Activated CD8-positive, alpha-beta T cell treated with anti-CD3 and anti-CD28 coated beads, Interleukin-2, amount 10 ng/mL, durations not matched to agents 7 days and 5 days (primary cell): ENCODE measurements around the gene NIPSNAP2. TPM values are rescaled to one million over a fixed set of nuclear protein-coding genes. Genes with fewer than 3 reads are reported as not detected.
"Not testable (repeated sequence)": the region's sequence is repeated elsewhere in the genome, so short reads cannot be mapped to it uniquely, and the experiment has no call there.

Source experiments
- ATAC-seq: fragments of 150-1000 bp; cut with Tn5 transposase; one replicate; pipeline ENCODE4 v1.10.0; 2021; ENCODE audit warnings: moderate library complexity
- CTCF ChIA-PET: fragments of 350-600 bp; sonication (Branson Sonifier 250); formaldehyde crosslinking; loops from one replicate; lab custom pipeline; 2021; ENCODE audit warnings: antibody characterized with exemption; lab: Charles Lee
- POLR2A ChIA-PET: fragments of 350-600 bp; sonication (Branson Sonifier 250); formaldehyde crosslinking; loops from one replicate; lab custom pipeline; 2021; ENCODE audit warnings: antibody characterized with exemption; lab: Charles Lee
- DNase-seq: peaks from one replicate; pipeline ENCODE4 v3.0.0-alpha.2; 2020
- H3K27ac Mint-ChIP-seq: one replicate; pipeline ENCODE4 v1.8.0; 2021; ENCODE audit warnings: mild to moderate bottlenecking, mixed read lengths
- H3K27me3 Mint-ChIP-seq: one replicate; pipeline ENCODE4 v1.8.0; 2021; ENCODE audit warnings: low read depth, mixed read lengths
- H3K36me3 Mint-ChIP-seq: one replicate; pipeline ENCODE4 v1.8.0; 2021; ENCODE audit warnings: low read depth, mixed read lengths
- H3K4me1 Mint-ChIP-seq: one replicate; pipeline ENCODE4 v1.8.0; 2021; ENCODE audit warnings: low read depth, mixed read lengths
- H3K4me3 Mint-ChIP-seq: one replicate; pipeline ENCODE4 v1.8.0; 2021; ENCODE audit warnings: mild to moderate bottlenecking, mixed read lengths
- H3K9me3 Mint-ChIP-seq: one replicate; pipeline ENCODE4 v1.8.0; 2022; ENCODE audit warnings: mixed read lengths; ENCODE audit not compliant: insufficient read depth
- total RNA-seq, 2 experiments: library from RNA; stranded (reverse); gene quantifications; one replicate each; pipeline ENCODE4 v1.2.3, GENCODE V29; 2021

NIPSNAP2 gene
- 10 to 100 TPM; 35.0 to 37.2 TPM for total RNA-seq

DNA sequence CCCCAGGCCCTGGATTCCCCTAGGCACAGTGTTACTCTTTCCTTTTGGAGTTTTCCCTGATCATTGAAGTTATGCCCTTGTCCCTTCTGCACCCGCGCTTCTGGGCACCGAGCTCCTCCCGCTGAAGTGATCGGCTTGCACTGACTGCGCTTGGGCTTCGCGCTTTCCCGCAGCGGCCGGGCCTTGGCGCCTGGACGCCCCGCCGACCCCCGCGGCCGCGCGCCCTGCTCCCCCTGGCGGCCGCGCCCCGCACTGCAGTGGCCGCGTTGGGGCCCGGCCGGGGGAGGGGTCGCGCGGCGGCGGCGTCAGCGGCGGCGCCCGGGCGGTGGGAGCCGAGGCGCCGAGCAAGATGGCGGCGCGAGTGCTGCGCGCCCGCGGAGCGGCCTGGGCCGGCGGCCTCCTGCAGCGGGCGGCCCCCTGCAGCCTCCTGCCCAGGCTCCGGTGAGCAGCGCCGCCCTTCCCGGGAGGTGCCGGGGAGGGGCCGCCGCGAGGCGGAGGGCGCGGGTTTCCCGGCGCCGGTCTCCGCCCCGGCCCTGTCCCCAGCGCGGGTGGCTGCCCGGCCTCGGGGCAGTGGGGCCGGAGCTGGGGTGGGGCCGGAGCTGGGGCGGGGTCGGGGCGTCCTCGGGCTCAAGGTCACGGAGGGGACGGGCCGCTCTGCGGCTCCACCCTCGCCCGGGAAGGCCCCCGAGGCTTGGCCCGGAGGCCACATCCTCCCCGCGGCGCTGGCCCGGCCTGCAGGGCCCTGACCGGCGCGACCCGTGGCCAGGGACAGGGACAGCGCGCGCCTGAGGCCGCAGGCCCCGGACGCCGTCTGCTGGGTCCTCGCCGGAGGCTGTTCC, at the start of gene NIPSNAP2:
Gene NIPSNAP2, plus strand, starts transcription at position 325 of the 839 bp plus-strand sequence. Its CDS starts 25 bp downstream, at position 350.
- H3K27me3 Mint-ChIP-seq: no peaks in the 10 kb centered on the region
- POLR2A ChIA-PET: interaction anchor here (0.6 to 1.5 kb wide), 8 partner anchors 9 to 598 kb away, joined by 3 to 5 read pairs (median 3); partner anchors contain the start of gene CHCHD2
- peak; percentile 59 for DNase-seq
- H3K9me3 Mint-ChIP-seq: no peaks in the 10 kb centered on the region
- H3K4me1 Mint-ChIP-seq: peaks cover 23% of the 10 kb centered on the region
- peak; percentile 86 for ATAC-seq
- CTCF ChIA-PET: interaction anchor here (0.6 to 1.4 kb wide), 14 partner anchors 8 to 323 kb away, joined by 3 to 9 read pairs (median 3); partner anchors contain the start of gene SUMF2
- peak within 1 kb of the TSS; percentile 82 for H3K4me3 Mint-ChIP-seq
- peak within 1 kb of the TSS; percentile 93 for H3K27ac Mint-ChIP-seq
- peaks cover 9% of the 10 kb centered on the region for H3K36me3 Mint-ChIP-seq

DNA sequence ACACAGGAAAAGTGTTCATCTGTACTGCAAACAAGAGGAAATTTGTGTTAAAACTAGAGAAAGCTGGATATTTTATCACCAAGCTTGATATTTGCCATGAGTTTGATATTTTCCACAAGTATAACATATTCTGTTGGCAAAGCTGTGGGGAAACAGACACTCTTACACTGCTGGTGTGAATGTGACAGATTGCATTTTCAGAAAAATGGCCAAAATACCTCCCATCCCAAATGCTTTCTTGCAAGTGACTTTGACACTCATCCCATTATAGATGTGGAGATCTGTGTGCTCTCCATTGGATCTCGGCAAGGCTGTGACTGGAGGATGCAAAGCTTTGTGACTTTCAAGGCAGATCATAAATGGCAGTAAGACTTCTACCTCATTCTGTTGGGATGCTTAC, 46.6 kb upstream of the NIPSNAP2 start:
- H3K9me3 Mint-ChIP-seq: no peaks in the 10 kb centered on the region
- POLR2A ChIA-PET: no interaction called here
- ATAC-seq (no peak), DNase-seq (no peak)
- H3K36me3 Mint-ChIP-seq: peaks cover 10% of the 10 kb centered on the region
- no peaks in the 10 kb centered on the region for H3K27me3 Mint-ChIP-seq
- no peak overlapping the region for H3K27ac Mint-ChIP-seq
- CTCF ChIA-PET: no interaction called here
- H3K4me3 Mint-ChIP-seq: no peak overlapping the region
- peaks cover under 1% of the 10 kb centered on the region for H3K4me1 Mint-ChIP-seq

DNA sequence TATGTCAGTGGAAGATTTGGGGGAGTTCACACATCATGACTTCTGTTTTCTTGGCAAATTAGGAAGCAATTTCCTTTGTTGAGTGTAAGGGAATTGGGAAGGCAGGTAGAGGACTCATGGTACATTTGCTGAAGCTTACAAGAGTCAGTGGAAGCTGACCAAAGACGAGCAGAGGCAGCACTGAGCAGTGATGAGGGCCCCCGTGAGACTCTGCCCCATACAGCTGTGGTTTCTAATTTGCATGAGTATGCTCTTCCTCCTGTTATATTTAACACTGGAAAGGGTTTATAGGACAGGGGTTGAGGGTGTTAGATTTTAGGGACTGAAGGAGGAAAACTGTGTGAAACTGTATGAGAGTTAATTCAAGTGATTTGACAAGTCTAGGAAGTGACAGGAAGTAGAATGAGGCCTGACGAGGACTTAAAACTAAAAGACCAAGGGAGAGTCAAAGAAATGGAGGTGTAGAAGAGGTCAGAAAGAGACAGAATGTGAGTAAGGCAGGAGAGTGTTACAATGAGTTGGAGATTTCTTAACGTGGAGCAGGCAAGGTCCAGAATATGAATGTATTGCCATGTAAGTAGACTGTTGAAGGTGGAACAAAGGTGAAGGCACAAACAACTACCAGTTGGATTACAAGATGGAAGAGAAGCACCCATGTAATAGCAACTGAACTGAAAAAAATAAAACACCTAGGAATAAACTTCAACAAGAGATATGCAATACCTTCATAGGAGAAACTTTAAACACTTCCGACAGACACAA, 36.2 kb upstream of the NIPSNAP2 start:
- Mint-ChIP-seq H3K27me3 (no peaks in the 10 kb centered on the region), H3K4me1 (no peaks in the 10 kb centered on the region), H3K27ac (no peak overlapping the region), H3K9me3 (peaks cover 6% of the 10 kb centered on the region), H3K36me3 (peaks cover 9% of the 10 kb centered on the region), H3K4me3 (no peak overlapping the region)
- DNase-seq (no peak), ATAC-seq (no peak)
- CTCF ChIA-PET: no interaction called here
- POLR2A ChIA-PET: no interaction called here

DNA sequence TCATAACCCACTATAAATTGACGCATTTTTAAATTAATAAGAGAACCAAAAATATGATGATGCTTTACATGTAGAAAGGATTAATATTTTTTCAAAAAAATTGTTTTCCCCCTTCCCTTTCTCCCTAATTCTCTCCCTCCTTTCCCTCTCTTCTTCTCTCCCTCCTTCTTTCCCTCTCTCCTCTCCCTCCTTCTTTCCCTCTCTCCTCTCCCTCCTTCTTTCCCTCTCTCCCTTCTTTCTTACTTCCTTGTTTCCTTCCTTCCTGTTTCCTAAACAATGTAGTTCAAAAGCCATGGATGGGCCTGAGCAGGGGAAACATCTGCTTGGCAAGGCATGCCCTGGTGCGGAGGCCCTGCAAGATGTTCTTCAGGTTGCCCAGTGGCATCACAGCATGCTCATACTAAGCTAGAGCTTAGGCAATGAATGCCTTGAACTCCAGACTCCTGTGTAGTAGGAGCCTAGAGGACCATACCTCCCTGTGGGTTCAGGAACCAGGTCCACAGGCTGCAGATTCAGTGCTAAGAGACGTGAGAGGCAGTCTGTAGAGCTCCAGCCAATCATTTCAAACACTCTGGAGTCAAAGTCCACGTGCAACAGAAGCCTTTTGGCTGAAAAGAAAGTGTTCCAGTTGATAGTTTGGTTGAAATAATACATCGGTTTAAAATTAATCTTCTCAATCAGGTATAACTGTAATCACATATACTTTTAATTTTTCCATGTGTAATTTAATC, 32.8 kb upstream of the NIPSNAP2 start:
- no peaks in the 10 kb centered on the region for H3K4me1 Mint-ChIP-seq
- ATAC-seq (no peak), DNase-seq (no peak)
- H3K27me3 Mint-ChIP-seq: no peaks in the 10 kb centered on the region
- POLR2A ChIA-PET: no interaction called here
- no peak overlapping the region for H3K27ac Mint-ChIP-seq
- CTCF ChIA-PET: no interaction called here
- H3K9me3 Mint-ChIP-seq: peaks cover 13% of the 10 kb centered on the region
- no peak overlapping the region for H3K4me3 Mint-ChIP-seq
- H3K36me3 Mint-ChIP-seq: peaks cover 5% of the 10 kb centered on the region

DNA sequence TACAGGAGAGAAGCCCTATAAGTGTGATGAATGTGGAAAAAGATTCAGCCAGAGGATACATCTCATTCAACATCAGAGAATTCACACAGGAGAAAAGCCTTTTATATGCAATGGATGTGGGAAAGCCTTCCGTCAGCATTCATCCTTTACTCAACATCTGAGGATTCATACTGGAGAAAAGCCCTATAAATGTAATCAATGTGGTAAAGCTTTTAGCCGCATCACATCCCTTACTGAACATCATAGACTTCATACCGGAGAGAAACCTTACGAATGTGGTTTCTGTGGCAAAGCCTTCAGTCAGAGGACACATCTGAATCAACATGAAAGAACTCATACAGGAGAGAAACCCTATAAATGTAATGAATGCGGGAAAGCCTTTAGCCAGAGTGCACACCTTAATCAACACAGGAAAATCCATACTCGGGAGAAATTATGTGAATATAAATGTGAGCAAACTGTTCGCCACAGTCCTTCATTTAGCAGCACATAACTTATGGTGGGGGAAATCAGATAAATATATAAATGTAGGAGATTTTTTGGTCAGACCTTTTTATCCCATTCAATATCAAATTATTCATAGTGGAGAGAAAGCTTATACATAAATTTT, 24.8 kb upstream of the NIPSNAP2 start:
- Mint-ChIP-seq H3K27me3 (no peaks in the 10 kb centered on the region), H3K9me3 (peaks cover 51% of the 10 kb centered on the region), H3K4me1 (no peaks in the 10 kb centered on the region), H3K4me3 (no peak overlapping the region), H3K36me3 (peaks cover 18% of the 10 kb centered on the region), H3K27ac (no peak overlapping the region)
- ATAC-seq (no peak), DNase-seq (no peak)
- ChIA-PET POLR2A (no interaction called here), CTCF (no interaction called here)

DNA sequence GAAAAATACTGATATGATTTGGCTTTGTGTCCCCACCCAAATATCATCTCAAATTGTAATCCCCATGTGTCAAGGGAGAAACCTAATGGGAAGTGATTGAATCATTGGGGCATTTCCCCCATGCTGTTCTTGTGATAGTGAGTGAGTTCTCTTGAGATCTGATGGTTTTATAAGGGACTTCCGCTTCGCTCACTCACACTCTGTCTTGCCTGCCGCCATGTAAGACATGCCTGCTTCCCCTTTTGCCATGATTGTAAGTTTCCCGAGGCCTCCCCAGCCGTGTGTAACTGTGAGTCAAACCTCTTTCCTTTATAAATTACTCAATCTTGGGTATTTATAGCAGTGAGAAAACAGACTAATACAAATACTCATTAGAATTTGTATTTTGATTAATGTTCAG, 17.8 kb upstream of the NIPSNAP2 start:
- Mint-ChIP-seq H3K36me3 (peaks cover 4% of the 10 kb centered on the region), H3K27ac (no peak overlapping the region), H3K4me1 (peaks cover 2% of the 10 kb centered on the region), H3K27me3 (no peaks in the 10 kb centered on the region), H3K4me3 (no peak overlapping the region), H3K9me3 (peaks cover 21% of the 10 kb centered on the region)
- CTCF ChIA-PET: no interaction called here
- ATAC-seq: no peak
- POLR2A ChIA-PET: no interaction called here
- no peak for DNase-seq

DNA sequence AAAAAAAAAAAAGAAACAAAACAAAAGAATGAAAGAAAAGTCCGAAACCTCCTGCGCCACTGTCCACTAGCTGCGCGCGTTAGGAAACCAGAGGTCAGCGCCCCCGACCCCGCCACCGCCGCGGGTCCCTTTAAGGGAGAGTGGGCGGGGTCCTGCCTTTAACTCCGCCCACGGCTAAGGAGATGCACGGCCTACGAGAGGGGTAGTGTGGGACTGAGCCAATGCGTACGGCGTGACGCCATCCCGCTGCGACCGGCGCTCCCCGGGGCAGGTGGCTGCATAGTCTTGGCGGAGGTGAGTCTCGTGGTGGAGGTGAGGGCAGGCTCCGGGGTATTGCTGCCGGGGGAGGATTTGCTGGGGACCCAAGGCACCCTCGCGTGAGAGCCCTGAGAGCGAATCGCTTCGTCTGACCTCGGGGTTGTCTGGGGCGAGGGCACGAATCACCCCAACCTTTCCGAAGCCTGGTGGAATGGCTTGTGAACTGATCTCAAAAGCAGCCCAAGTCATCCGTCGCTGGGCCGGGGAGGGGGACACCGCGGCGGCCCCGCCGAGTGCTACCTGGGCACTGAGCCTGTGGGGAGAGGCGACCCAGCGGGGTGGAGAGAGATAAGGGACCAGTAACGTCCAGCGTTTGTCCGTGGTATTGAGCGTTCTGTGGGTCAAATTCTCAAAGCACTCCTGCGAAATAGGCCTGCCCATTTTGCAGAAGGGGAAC, 12.6 kb upstream of the NIPSNAP2 start, which contains the start of gene MRPS17:
Gene MRPS17, plus strand, starts transcription at position 241 of the 715 bp plus-strand sequence. CDS start 1,319 bp downstream, outside the sequence.
- ATAC-seq (peak; percentile 100), DNase-seq (peak; percentile 95)
- Mint-ChIP-seq H3K4me3 (peak within 1 kb of the TSS; percentile 94), H3K9me3 (no peaks in the 10 kb centered on the region), H3K36me3 (peaks cover 27% of the 10 kb centered on the region), H3K4me1 (peaks cover 16% of the 10 kb centered on the region), H3K27ac (peak within 1 kb of the TSS; percentile 96), H3K27me3 (no peaks in the 10 kb centered on the region)
- CTCF ChIA-PET: no interaction called here
- POLR2A ChIA-PET: no interaction called here

DNA sequence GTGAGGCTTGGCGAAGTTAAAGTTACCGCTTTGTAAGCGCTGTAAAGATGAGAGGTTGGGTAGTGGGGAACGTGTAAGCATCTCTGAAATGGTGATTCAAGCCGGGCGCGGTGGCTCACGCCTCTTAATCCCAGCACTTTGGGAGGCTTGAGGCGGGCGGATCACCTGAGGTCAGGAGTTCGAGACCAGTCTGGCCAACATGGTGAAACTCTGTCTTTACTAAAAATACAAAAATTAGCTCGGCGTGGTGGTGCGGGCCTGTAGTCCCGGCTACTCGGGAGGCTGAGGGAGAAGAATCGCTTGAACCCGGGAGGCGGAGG, 12.1 kb upstream of the NIPSNAP2 start:
- H3K9me3 Mint-ChIP-seq, POLR2A ChIA-PET, H3K27me3 Mint-ChIP-seq: not testable (repeated sequence)

DNA sequence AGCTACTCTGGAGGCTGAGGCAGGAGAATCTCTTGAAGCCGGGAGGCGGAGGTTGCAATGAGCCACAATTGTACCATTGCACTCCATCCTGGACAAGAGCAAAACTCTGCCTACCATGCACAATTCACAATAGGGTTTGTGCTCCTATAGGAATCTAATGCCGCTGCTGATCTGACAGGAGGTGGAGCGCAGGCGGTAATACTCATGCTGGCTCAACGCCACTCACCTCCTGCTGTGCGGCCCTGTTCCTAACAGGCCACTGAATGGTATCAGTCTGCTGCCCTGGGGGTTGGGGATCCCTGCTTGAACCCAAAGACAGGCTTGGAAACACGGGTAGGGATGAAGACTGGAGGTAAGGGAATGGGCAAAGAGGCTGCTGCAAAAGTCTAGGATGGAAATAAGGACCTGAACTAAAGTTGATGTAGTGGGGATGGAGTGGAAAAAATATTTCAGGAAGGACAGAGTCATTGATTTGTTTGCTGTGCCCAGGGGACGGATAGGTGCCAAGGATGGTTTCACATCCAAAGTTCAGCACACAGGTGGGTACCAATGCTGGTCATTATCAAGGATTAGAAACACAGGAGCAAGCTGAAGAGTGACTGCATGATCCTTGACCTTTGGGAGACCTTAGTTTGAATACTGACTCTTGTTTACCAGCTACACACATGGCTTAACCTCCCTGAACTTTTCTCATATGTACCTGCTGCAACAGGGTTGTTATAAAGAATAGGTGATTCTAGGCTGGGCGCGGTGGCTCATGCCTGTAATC, 10.5 kb upstream of the NIPSNAP2 start:
- CTCF ChIA-PET: interaction anchor here (1.2 to 1.5 kb wide), 2 partner anchors 11 to 121 kb away, joined by 3 read pairs; no protein-coding TSS in a partner anchor
- no peak for DNase-seq
- POLR2A ChIA-PET: no interaction called here
- H3K27ac Mint-ChIP-seq: no peak overlapping the region
- no peaks in the 10 kb centered on the region for H3K27me3 Mint-ChIP-seq
- H3K36me3 Mint-ChIP-seq: peaks cover 36% of the 10 kb centered on the region
- peak overlapping the region; percentile 94 for H3K4me3 Mint-ChIP-seq
- no peaks in the 10 kb centered on the region for H3K9me3 Mint-ChIP-seq
- peaks cover 16% of the 10 kb centered on the region for H3K4me1 Mint-ChIP-seq
- no peak for ATAC-seq

More for the DNA sequence above, 12.1 kb upstream of the NIPSNAP2 start:
- DNase-seq, ATAC-seq, CTCF ChIA-PET: not testable (repeated sequence)
- peak overlapping the region; percentile 94 for H3K4me3 Mint-ChIP-seq
- peaks cover 29% of the 10 kb centered on the region for H3K36me3 Mint-ChIP-seq
- H3K4me1 Mint-ChIP-seq: peaks cover 16% of the 10 kb centered on the region
- peak overlapping the region; percentile 96 for H3K27ac Mint-ChIP-seq

DNA sequence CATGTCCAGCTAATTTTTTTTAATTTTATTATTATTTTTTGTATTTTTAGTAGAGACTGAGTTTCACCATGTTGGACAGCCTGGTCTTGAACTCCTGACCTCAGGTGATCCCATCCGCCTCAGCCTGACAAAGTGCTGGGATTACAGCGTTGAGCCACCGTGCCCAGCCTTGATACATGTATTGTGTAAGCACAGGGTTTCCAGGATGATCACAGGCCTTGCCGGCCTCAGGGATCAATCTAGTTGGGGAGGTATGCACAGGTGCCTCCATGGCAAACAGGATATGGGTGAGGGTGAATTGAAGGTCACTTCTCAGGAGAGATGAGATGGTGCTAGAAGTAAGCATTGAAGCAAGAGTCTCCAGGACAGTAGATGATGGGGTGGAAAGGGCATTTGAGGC, 7.2 kb upstream of the NIPSNAP2 start:
- ChIA-PET CTCF (no interaction called here), POLR2A (no interaction called here)
- Mint-ChIP-seq H3K4me3 (no peak overlapping the region), H3K27me3 (no peaks in the 10 kb centered on the region), H3K27ac (no peak overlapping the region), H3K9me3 (no peaks in the 10 kb centered on the region), H3K36me3 (peaks cover 31% of the 10 kb centered on the region), H3K4me1 (peaks cover 8% of the 10 kb centered on the region)
- ATAC-seq: no peak
- no peak for DNase-seq
